ENCODE measurements around the gene PSPH.

- no peak for TF ChIP-seq SRF (IDR thresholded peaks at IDR 0.05; ENCODE audit: low read depth)
- no peak for TF ChIP-seq SP1 (IDR thresholded peaks at IDR 0.05; ENCODE audit: low read depth)
- no peak for TF ChIP-seq POLR2A (IDR thresholded peaks at IDR 0.05; ENCODE audit: borderline replicate concordance, extremely low read depth, insufficient read depth, insufficient read length)
- TF ChIP-seq REST (IDR thresholded peaks at IDR 0.05; ENCODE audit: low read depth) = no peak
- no peak for TF ChIP-seq EZH2 (IDR thresholded peaks at IDR 0.05)
- TF ChIP-seq, protein P1, sequence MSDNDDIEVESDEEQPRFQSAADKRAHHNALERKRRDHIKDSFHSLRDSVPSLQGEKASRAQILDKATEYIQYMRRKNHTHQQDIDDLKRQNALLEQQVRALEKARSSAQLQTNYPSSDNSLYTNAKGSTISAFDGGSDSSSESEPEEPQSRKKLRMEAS (IDR thresholded peaks at IDR 0.05) = no peak
Observed at GRCh38 chr7:56026538-56026937, 24.7 kb downstream of the PSPH start.
